HL-60 (cell line): ENCODE results near the gene FAM114A2.

Experiments used
- CTCF ChIP-seq: IDR thresholded peaks from one replicate; pipeline ENCODE4 v1.5.1; 2011; ENCODE audit warnings: low read length, control low read depth, inconsistent platforms; ENCODE audit not compliant: insufficient read depth
- GABPA ChIP-seq: IDR thresholded peaks from 2 replicates; pipeline ENCODE4 v1.6.1; 2012; ENCODE audit warnings: low read depth
- POLR2AphosphoS5 ChIP-seq: IDR thresholded peaks from 2 replicates; pipeline ENCODE4 v1.6.1; 2012; ENCODE audit warnings: low read depth
- REST ChIP-seq: IDR thresholded peaks from 2 replicates; pipeline ENCODE4 v1.6.1; 2012; ENCODE audit warnings: low read depth; ENCODE audit not compliant: insufficient replicate concordance
- SPI1 ChIP-seq: IDR thresholded peaks from 2 replicates; pipeline ENCODE4 v1.6.1; 2012; ENCODE audit warnings: low read depth, mild to moderate bottlenecking, borderline replicate concordance

- TF ChIP-seq CTCF (no peak), SPI1 (no peak), REST (no peak), POLR2AphosphoS5 (no peak), GABPA (no peak)
Observed at GRCh38 chr5:153999995-154000394, 38.7 kb downstream of the FAM114A2 start.
